HepG2 (cell line): ENCODE data around the gene DENND4B. TPM values are rescaled to one million over a fixed set of nuclear protein-coding genes. Genes with fewer than 3 reads are reported as not detected.

ENCODE experiments used
- AGO2 ChIP-seq: fragments of 200-400 bp; formaldehyde crosslinking; optimal IDR thresholded peaks from 2 replicates; pipeline ENCODE3; 2017; ENCODE audit warnings: mild to moderate bottlenecking, low read depth, low read length, moderate library complexity
- AKAP8 ChIP-seq: sonication (generic); formaldehyde crosslinking; IDR thresholded peaks from 2 replicates; pipeline ENCODE4 v1.5.1; 2020; ENCODE audit warnings: mild to moderate bottlenecking, missing genetic modification reagents
- CBX1 ChIP-seq: IDR thresholded peaks from one replicate; pipeline ENCODE4 v1.6.1; 2016; ENCODE audit warnings: antibody characterized with exemption, low read depth
- CBX5 ChIP-seq: sonication (generic); formaldehyde crosslinking; IDR thresholded peaks from 2 replicates; pipeline ENCODE4 v1.4.0; 2020; ENCODE audit warnings: missing genetic modification reagents, borderline replicate concordance
- EHMT2 ChIP-seq: fragments of 200-600 bp; sonication (generic); IDR thresholded peaks from 2 replicates; pipeline ENCODE4 v1.7.0; 2017; ENCODE audit warnings: antibody characterized with exemption, low read depth, low read length, borderline replicate concordance
- GLI4 ChIP-seq: sonication (generic); formaldehyde crosslinking; IDR thresholded peaks from 2 replicates; pipeline ENCODE4 v1.5.1; 2020; ENCODE audit warnings: missing genetic modification reagents, mild to moderate bottlenecking, moderate library complexity, borderline replicate concordance
- HCFC1 ChIP-seq: fragments of 150-350 bp; IDR thresholded peaks from 2 replicates; pipeline ENCODE4 v1.6.1; 2014; ENCODE audit warnings: low read depth, low read length
- JUND ChIP-seq: sonication (generic); formaldehyde crosslinking; IDR thresholded peaks from 2 replicates; pipeline ENCODE4 v1.8.0; 2022; ENCODE audit warnings: mild to moderate bottlenecking, missing genetic modification reagents
- NR2F1 ChIP-seq, 2 experiments: fragments of 450-650 bp in 1 of 2; formaldehyde crosslinking in 1 of 2; IDR thresholded peaks; 2 replicates each; pipeline versions ENCODE4 v1.5.0 to v1.6.1; 2016 to 2020; ENCODE audit warnings: mild to moderate bottlenecking in 1 of 2, missing compliant biosample characterization in 1 of 2, missing genetic modification reagents in 1 of 2, moderate library complexity in 1 of 2
- SALL2 ChIP-seq: sonication (generic); formaldehyde crosslinking; IDR thresholded peaks from 2 replicates; pipeline ENCODE4 v1.8.1; 2023; ENCODE audit warnings: mild to moderate bottlenecking, missing genetic modification reagents, inconsistent platforms
- TSC22D2 ChIP-seq: sonication (generic); formaldehyde crosslinking; IDR thresholded peaks from 2 replicates; pipeline ENCODE4 v1.5.1; 2020; ENCODE audit warnings: missing genetic modification reagents, mild to moderate bottlenecking, borderline replicate concordance
- ZFP41 ChIP-seq: sonication (generic); formaldehyde crosslinking; IDR thresholded peaks from 2 replicates; pipeline ENCODE4 v1.4.0; 2020; ENCODE audit warnings: mild to moderate bottlenecking, missing genetic modification reagents, borderline replicate concordance
- ZNF160 ChIP-seq: sonication (generic); formaldehyde crosslinking; IDR thresholded peaks from 2 replicates; pipeline ENCODE4 v1.8.0; 2022; ENCODE audit warnings: mild to moderate bottlenecking, inconsistent platforms, missing genetic modification reagents
- ZNF17 ChIP-seq: sonication (generic); formaldehyde crosslinking; IDR thresholded peaks from 2 replicates; pipeline ENCODE4 v1.5.0; 2020; ENCODE audit warnings: mild to moderate bottlenecking, missing genetic modification reagents
- ZNF333 ChIP-seq: sonication (generic); formaldehyde crosslinking; IDR thresholded peaks from 2 replicates; pipeline ENCODE4 v1.4.0; 2020; ENCODE audit warnings: mild to moderate bottlenecking, missing genetic modification reagents, borderline replicate concordance
- ZNF563 ChIP-seq: sonication (generic); formaldehyde crosslinking; IDR thresholded peaks from 2 replicates; pipeline ENCODE4 v1.8.0; 2022; ENCODE audit warnings: mild to moderate bottlenecking, moderate library complexity, missing genetic modification reagents
- ZNF724P ChIP-seq: sonication (generic); formaldehyde crosslinking; IDR thresholded peaks from 2 replicates; pipeline ENCODE4 v1.8.0; 2022; ENCODE audit warnings: missing genetic modification reagents, borderline replicate concordance
- polyA plus RNA-seq, 8 experiments: library from polyadenylated mRNA; depleted of rRNA in 3 of 8; stranded (reverse) in 7 of 8; unstranded in 1 of 8; fragments of >200 nt; fragmentation: Illumina TruSeq in 4 of 8; extraction: Trizol in 4 of 8; gene quantifications; 2 replicates each; pipeline versions ENCODE4 v1.2.1 to v1.2.3, GENCODE V29; 2011 to 2016; ENCODE audit warnings: low read depth in 4 of 8, missing spikeins in 1 of 8, mixed read lengths in 1 of 8; ENCODE audit not compliant: insufficient read depth in 1 of 8
- total RNA-seq, 5 experiments: library from RNA; depleted of rRNA; stranded (reverse); fragments of >200 nt; fragmentation: Illumina TruSeq; extraction: Trizol; gene quantifications; 2 replicates each; pipeline ENCODE4 v1.2.3, GENCODE V29; 2016; ENCODE audit warnings: low read depth in 1 of 5
- TF ChIP-seq, protein P1 (sequence below): sonication (generic); formaldehyde crosslinking; IDR thresholded peaks from 2 replicates; pipeline ENCODE4 v1.9.0; 2021; ENCODE audit warnings: missing genetic modification reagents, borderline replicate concordance
- TF ChIP-seq, protein P2 (sequence below): sonication (generic); formaldehyde crosslinking; IDR thresholded peaks from 2 replicates; pipeline ENCODE4 v1.5.1; 2020; ENCODE audit warnings: missing genetic modification reagents, mild to moderate bottlenecking, borderline replicate concordance
- TF ChIP-seq, protein P3 (sequence below): sonication (generic); formaldehyde crosslinking; IDR thresholded peaks from 2 replicates; pipeline ENCODE4 v1.4.0; 2020; ENCODE audit warnings: missing genetic modification reagents, borderline replicate concordance

Gene DENND4B
- total and polyA plus RNA-seq, 2 of the 13 experiments (the other 11 are each of a cell fraction or from before 2014, with no cell fraction given) = 15.1 to 20.3 TPM

DNA sequence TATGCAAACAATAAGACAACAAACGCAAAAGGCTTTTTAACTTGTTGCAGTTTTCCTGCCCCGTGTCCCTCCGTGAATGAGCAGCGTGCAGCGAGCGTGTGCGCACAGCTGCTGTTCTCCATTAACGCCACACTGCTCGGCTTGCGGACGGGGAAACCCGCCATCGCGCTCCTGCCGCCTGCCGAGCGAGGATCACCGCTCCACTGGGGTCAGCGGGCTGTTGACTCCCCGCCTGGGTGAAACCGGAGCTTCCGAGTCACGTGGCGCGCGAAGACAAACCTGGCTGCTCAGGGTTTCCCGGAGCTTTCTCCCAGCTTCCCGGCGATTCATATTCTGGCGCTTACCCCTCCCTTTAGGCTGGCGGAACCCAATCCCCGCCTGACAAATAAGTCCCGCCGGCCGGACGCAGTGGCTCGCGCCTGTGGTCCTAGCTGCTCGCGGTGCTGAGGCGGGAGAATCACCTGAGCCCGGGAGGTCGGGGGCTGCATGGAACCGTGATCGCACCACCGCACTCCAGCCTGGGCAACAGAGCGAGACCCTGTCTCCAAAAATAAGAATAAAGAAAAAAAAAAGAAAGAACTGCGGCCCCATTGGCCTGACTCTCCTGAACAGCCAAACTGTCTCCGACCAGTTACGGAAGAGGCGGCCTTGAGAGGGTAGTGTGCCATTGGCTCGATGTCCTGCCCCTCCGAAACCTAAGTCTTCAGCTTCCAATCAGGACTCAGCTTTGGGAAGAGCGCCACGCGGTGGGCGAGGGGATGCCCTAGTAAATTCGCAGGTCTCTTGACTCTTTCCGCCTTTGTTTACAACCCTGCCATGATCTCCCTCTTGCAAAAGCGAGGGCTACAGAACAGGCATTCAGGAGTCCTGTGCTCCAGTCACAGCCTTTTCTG lies 20.8 kb upstream of the DENND4B start, which contains the start of gene CREB3L4 (continued):
- TF ChIP-seq ZFP41 = no peak
- TF ChIP-seq SALL2 = peak; percentile 68; the same call in 1 of the 2 replicates
- TF ChIP-seq AGO2 = peak; percentile 42
- TF ChIP-seq JUND (CRISPR knock-in tag) = no peak
- TF ChIP-seq AKAP8 (CRISPR knock-in tag) = peak; percentile 83
- TF ChIP-seq ZNF563 (CRISPR knock-in tag) = no peak; the same call in 1 of the 2 replicates
- TF ChIP-seq ZNF160 (CRISPR knock-in tag) = peak; percentile 35; the same call in 1 of the 2 replicates
- TF ChIP-seq CBX1 = peak; percentile 80
- TF ChIP-seq, protein P1, sequence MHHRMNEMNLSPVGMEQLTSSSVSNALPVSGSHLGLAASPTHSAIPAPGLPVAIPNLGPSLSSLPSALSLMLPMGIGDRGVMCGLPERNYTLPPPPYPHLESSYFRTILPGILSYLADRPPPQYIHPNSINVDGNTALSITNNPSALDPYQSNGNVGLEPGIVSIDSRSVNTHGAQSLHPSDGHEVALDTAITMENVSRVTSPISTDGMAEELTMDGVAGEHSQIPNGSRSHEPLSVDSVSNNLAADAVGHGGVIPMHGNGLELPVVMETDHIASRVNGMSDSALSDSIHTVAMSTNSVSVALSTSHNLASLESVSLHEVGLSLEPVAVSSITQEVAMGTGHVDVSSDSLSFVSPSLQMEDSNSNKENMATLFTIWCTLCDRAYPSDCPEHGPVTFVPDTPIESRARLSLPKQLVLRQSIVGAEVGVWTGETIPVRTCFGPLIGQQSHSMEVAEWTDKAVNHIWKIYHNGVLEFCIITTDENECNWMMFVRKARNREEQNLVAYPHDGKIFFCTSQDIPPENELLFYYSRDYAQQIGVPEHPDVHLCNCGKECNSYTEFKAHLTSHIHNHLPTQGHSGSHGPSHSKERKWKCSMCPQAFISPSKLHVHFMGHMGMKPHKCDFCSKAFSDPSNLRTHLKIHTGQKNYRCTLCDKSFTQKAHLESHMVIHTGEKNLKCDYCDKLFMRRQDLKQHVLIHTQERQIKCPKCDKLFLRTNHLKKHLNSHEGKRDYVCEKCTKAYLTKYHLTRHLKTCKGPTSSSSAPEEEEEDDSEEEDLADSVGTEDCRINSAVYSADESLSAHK (CRISPR knock-in tag) = no peak
- peak in 1 of 2 experiments; percentile 67; a peak in 2 of 4 replicates for TF ChIP-seq NR2F1 (CRISPR knock-in tag; IDR thresholded peaks at IDR 0.05)
- no peak; the same call in 1 of the 2 replicates for TF ChIP-seq CBX5 (CRISPR knock-in tag)
- TF ChIP-seq GLI4 (CRISPR knock-in tag) = no peak
- peak; percentile 88 for TF ChIP-seq ZNF724P
- TF ChIP-seq HCFC1 = 0 out of 2 replicates have a peak, but pooled peaks have one; percentile 5
- TF ChIP-seq ZNF17 = no peak
- TF ChIP-seq, protein P2, sequence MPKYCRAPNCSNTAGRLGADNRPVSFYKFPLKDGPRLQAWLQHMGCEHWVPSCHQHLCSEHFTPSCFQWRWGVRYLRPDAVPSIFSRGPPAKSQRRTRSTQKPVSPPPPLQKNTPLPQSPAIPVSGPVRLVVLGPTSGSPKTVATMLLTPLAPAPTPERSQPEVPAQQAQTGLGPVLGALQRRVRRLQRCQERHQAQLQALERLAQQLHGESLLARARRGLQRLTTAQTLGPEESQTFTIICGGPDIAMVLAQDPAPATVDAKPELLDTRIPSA (CRISPR knock-in tag) = 0 out of 2 replicates have a peak, but pooled peaks have one; percentile 28
- TF ChIP-seq, protein P3, sequence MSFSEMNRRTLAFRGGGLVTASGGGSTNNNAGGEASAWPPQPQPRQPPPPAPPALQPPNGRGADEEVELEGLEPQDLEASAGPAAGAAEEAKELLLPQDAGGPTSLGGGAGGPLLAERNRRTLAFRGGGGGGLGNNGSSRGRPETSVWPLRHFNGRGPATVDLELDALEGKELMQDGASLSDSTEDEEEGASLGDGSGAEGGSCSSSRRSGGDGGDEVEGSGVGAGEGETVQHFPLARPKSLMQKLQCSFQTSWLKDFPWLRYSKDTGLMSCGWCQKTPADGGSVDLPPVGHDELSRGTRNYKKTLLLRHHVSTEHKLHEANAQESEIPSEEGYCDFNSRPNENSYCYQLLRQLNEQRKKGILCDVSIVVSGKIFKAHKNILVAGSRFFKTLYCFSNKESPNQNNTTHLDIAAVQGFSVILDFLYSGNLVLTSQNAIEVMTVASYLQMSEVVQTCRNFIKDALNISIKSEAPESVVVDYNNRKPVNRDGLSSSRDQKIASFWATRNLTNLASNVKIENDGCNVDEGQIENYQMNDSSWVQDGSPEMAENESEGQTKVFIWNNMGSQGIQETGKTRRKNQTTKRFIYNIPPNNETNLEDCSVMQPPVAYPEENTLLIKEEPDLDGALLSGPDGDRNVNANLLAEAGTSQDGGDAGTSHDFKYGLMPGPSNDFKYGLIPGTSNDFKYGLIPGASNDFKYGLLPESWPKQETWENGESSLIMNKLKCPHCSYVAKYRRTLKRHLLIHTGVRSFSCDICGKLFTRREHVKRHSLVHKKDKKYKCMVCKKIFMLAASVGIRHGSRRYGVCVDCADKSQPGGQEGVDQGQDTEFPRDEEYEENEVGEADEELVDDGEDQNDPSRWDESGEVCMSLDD (CRISPR knock-in tag) = no peak
- peak; percentile 68; the same call in 1 of the 2 replicates for TF ChIP-seq TSC22D2
- TF ChIP-seq ZNF333 (CRISPR knock-in tag) = 0 out of 2 replicates have a peak, but pooled peaks have one; percentile 13
- TF ChIP-seq EHMT2 = no peak; the same call in 1 of the 2 replicates
